HG02759 (cell line): Measurements from ENCODE around the gene MCUB.
"Not testable (repeated sequence)": the region's sequence is repeated elsewhere in the genome, so short reads cannot be mapped to it uniquely, and the experiment has no call there.

Experiments used
- ATAC-seq: cut with Tn5 transposase; IDR thresholded peaks from one replicate; pipeline ENCODE4 v1.9.1; 2021; ENCODE audit warnings: mild to moderate bottlenecking, moderate library complexity; ENCODE audit not compliant: unreplicated experiment

MCUB gene

DNA sequence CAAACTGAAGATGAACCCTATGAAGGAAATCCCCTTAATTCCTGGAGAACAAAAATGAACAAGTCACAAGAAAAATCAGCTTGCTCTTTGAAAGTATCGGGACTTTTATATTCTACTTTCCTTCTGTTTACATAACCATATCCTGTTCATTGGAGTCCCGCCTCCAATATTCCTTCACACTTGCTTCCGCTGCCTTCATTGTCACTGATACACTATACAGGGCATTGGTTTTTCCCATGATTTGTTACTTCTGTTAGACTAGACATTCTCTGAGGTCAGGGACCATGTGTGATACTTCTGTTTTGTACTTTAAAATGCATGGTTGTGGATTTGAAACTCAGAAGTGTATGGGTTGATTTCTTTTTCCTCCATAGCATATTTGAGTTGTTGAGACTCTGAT, 18.8 kb downstream of the MCUB start:
- no peak for ATAC-seq

DNA sequence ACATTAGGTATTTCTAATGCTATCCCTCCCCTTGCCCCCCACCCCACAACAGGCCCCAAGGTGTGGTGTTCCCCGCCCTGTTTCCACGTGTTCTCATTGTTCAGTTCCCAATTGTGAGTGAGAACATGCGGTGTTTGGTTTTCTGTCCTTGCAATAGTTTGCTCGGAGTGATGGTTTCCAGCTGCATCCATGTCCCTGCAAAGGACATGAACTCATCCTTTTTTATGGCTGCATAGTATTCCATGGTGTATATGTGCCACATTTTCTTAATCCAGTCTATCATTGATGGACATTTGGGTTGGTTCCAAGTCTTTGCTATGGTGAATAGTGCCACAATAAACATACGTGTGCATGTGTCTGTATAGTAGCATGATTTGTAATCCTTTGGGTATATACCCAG, 20.0 kb downstream of the MCUB start:
- ATAC-seq, result not testable (repeated sequence)

DNA sequence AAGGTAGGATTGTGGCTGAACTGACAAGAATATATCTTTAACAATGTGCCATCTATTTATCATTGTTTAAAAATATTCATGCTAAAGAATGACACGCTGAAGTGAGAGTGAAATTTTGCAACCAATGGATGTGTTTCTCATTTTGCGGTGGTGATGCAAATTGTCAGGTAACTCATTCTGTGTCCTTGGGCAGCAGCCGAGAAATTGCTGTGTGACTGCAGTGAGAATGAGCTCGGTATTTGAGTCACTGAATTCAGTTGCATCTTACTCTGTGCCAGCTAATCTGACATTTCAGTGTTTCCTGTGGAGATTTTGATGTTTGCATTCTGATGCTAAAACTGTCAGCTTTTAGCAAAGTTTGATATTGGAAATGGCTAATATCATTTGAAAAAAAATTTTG, 28.1 kb downstream of the MCUB start:
- peak; percentile 98 for ATAC-seq

DNA sequence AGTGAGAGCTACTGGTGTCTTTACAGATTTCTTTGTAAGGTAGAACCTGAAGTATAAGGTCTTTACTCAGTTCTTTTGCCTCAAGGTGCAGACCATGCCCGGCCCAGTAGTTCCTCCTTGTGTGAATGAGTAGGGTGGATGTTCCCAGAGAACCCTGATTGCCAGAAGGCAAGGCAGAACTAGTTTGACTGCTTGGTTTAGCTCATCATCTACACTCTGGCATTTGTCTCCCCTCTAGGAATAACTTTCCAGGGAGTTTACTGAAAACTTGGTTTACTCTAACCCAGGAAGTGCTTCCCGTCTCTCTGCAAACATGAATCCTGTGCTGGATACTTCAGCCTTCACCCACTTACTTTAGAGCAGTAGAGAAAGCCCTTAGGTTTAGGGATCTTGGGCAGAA, 29.1 kb downstream of the MCUB start:
- ATAC-seq, result no peak

DNA sequence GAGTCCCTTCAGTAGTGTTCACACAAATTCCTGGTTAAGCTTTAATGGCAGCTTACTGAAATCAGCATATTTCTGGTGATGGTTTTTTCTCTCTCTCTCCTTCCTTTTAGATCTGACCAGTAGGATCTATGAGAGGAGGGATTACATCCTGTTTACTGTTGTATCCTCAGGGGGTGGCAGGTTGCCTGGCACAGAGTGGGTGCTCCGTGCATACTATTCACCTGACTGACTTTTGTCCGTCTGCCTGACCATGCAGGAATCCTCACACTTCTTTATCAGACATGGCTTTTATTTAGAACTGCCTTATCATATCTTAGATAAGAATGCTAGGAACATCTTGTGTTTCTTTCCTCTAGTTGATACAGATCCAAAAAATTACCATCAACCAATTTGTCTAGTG, 29.6 kb downstream of the MCUB start:
- no peak for ATAC-seq

DNA sequence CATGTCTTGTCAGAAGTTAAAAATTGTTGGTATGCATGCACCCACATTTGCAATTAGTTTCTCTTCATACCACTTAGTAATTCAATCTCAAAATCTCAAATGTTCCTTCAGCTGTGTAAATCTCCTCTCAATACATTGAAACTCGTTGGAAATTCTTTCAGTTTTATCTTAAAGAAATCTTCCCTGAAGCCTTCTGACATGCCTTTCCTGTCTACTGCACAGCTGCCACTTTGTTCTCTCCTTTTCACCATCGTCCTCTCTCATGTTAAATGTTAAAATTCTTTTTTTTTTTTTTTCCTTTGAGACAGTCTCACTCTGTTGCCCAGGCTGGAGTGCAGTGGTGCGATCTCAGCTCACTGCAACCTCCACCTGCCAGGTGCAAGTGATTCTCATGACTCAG, 30.9 kb downstream of the MCUB start:
- no peak for ATAC-seq

DNA sequence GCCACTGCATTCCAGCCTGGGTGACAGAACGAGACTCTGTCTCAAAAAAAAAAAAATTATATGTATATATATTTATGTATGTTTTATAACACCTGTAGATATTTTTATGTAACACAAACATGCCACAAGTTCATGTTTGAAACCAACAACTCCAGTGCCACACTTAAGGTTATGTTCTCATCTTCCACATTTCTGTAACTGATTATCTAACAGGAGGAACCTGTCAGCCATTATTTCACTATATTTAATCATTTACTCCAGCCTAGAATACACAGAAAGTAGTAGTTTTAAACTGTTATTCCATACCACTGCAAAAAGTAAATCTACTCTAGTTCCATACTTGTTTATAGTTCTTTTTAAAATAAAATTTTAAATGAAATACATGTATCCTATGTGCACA, 32.3 kb downstream of the MCUB start:
- ATAC-seq, result no peak

DNA sequence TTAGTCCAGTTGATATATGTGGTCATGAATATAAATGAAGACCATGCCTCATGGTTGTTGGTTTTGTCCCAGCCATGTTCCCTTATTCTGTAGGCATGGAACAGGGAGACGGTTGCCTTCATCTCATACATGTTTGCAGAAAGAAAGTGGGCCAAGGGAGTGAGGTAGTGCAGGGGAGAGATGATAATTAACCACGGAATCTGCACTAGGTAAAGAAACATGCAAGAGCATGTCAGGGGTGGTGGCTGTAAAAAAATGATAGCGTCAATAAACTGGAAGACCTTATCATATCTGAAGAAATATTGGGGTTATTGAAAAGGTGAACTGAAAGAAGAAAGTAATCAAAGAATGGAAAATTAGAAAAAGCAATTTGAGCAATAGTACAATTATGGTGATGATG, 35.1 kb downstream of the MCUB start:
- ATAC-seq, result not testable (repeated sequence)

DNA sequence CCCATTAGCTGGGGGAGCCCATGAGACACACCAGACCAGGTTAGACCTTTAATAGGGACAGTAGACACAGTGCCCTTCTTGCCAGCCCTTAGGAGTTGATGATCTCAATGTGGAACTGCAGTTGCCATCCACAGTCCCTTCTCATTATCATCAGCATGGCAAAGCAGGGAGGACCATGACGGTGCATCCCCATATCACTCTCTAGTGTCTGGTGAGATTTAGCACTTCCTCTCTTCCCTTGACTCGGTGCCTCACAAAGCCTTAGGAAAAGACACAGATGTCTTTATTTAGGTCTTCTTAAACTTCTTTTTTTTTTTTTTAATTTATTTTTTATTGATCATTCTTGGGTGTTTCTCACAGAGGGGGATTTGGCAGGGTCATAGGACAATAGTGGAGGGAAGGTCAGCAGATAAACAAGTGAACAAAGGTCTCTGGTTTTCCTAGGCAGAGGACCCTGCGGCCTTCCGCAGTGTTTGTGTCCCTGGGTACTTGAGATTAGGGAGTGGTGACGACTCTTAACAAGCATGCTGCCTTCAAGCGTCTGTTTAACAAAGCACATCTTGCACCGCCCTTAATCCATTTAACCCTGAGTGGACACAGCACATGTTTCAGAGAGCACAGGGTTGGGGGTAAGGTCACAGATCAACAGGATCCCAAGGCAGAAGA, 36.5 kb downstream of the MCUB start:
- ATAC-seq, result not testable (repeated sequence)

DNA sequence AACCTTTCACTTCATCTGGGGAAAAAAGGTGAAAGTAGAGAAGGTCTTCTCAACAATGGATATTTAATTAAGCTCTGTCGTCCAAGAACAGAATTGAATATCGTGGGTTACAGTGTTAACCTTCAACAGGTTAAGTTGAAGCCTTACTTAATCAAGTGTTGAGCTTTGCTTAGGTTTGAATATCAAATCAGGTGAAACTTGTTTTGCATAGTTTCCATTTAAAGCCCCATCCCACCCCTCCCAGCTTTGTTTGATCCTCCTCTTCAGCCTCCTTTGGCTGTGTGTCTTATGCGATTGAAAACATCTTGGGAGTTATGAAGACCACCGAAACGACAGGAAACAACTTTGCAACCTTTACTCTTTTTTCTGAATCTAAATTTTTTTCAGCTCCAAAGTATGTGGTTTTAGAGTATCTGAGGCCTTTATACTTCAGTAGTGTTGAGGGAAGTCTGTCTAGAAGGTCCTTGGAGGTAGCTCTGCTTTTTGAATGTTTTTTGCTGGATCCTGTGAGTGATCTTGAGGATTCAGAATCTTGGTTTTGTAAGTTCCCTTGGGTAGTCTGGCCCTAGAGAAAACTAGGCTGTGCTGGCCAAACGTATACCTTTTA, 39.1 kb downstream of the MCUB start:
- ATAC-seq, result no peak

DNA sequence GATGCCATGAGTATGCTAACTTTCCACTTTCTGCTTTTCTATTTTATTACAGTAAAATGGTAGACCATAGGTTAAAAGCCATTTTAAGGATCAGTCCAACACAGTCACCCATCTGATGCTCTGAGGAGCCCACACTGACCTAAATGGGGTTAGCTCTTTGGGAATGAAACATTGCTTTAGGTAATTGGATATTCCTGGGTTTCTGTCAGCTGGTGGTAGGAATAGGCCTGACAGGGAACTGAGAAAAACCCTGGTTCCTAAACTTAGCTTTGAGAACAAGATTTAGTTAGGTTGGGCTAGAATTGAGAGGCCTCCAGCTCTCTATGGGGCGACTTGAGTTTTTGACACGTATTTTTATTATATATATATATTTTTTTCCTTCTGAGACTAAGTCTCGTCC, 40.4 kb downstream of the MCUB start:
- ATAC-seq, result no peak

DNA sequence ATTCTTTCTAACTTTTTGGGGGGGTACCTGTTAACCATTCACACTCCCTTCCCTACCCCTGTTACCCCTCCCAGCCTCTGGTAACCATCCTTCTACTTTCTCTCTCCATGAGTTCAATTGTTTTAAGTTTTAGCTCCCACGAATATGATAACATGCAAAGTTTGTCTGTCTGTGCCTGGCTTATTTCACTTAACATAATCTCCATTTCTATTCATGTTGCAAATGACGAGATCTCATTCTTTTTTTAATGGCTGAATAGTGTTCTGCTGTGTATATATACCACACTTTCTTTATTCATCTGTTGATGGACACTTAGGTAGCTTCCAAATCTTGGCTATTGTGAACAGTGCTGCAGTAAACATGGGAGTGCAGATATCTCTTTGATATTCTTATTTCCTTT, 41.3 kb downstream of the MCUB start:
- ATAC-seq, result no peak

DNA sequence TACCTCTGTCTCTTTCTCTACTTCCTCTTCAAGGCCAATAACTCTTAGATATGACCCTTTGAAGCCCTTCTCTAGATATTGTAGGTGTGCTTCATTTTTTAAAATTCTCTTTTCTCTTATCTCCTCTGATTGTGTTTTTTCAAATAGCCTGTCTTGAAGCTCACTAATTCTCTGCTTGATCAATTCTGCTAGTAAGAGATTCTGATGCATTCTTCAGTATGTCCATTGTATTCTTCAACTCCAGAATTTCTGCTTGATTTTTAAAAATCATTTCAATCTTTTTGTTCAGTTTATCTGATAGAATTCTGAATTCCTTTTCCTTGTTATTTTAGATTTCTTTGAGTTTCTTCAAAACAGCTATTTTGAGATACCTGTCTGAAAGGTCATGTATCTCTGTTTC, 47.9 kb downstream of the MCUB start:
- ATAC-seq, result no peak

DNA sequence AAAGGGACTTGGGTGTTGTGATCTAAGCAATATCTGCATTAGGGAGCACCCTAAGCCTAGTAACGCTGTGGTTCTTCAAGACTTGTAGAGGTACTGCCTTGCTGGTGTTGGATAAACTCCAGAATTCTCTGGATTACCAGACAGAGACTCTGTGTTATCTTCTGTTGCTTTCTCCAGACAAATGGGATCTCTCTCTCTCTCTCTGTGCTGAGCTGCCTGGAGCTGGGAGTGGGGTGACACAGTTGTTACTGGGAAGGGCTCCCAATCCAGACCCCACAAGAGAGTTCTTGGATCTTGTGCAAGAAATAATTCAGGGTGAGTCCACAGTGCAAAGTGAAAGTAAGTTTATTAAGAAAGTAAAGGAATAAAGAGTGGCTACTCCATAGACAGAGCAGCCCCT, 48.8 kb downstream of the MCUB start:
- no peak for ATAC-seq

DNA sequence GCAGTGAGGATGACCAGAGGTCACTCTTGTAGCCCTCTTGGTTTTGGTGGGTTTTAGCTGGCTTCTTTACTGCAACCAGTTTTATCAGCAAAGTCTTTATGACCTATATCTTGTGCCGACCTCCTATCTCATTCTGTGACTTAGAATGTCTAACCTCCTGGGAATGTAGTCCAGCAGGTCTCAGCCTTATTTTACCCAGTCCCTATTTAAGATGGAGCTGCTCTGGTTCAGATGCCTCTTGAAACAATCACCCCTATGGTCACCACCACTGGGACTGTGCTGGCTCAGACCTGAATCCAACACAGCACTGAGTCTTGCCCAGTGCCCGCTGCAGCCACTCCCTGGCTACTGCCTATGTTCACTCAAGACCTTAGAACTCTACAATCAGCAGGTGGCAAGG, 49.4 kb downstream of the MCUB start:
- no peak for ATAC-seq

DNA sequence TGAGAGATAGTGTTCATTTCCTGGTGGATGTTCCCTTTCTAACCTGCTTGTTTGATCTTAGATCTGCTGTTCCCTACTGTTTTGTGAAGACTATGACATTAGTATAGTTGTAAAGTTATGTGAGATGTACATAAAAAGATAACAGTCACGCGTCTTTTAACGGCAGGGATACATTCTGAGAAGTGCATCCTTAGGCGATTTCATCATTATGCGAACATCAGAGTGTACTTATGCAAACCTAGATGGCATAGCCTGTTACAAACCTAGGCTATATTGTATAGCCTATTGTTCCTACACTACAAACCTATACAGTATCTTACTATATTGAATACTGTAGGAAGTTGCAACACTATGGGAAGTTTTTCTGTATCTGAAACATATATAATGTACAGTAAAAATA, 50.4 kb downstream of the MCUB start:
- ATAC-seq, result no peak

DNA sequence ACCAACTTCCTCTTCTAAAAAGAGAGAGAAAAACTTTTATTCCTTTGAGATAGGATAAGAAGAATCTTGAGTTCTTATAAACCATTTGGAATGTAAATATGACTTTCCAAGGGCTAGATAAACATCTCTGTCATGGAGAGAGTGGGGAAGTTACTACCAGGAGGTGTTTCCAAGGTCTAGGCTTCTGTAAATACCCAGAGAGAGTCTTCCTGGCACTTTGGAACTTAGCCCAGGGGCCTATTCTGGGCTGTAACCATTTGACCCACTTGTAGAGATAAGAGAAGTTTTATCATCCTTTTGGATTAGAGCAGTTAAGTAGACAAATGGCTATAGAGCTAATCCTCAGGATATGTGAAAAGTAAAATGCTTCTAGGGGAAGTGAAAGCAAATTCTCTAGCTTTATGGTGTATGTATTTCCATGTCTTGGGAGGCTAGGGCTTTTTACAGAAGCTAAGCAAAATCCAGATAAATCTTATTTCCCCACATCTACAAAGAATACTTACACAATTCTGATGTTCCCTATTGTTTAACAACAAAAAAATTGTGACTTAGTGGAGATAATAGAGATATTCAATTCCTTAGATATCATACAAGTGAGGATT, 51.1 kb downstream of the MCUB start:
- no peak for ATAC-seq

DNA sequence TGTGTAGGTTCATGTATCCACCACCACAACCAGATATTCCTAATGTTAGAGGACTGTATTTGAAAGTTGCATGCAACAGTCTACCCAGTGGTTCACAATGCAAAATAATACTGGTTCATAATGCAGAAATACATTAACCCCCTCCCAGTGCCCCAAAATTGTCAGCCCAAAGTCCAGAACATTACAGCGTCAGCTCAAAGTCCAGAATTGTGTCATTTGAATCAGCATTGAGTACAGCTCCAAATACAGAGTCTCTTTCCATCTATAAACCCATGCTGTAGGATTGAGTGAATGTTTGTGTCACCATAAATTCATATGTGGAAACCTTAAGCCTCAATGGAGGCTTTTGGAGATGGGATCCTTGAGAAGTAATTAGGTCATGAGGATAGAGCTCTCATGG, 54.0 kb downstream of the MCUB start:
- no peak for ATAC-seq

DNA sequence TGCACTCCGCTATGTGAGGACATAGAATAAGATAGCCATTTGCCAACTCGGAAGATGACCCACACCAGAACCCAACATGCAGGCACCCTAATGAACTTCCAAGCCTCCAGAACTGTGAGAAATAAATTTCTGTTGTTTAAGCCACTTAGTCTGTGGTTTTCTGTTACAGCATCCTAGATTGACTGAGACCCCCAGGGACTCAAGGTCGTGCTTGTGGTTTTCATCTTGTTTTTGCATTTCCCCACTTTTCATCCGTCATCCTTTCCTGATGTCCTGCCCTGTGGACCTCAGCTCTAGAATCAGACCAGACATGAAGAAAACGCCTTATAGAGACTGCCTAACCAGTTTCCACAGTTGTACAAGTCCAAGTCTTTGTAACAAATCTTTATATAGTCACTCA, 54.4 kb downstream of the MCUB start:
- ATAC-seq, result no peak

DNA sequence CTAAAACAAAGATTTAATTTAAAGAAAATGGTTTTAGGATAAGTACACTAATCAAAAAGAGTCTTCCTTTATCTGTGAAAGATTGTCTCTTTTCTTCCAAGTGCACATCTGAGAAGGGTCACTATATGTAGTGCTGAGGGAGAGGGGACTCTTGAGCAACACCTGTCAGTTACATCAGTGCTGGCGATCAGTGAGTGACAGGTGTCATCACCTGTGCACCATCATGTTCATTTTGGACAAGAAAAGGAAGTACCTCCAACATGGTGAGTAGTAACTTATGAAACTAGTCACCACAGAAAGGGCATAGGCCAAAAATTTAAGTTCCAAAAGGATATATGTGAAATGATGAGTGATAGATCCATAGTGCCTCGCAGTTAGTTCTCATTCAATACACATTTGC, 55.7 kb downstream of the MCUB start:
- ATAC-seq, result no peak

DNA sequence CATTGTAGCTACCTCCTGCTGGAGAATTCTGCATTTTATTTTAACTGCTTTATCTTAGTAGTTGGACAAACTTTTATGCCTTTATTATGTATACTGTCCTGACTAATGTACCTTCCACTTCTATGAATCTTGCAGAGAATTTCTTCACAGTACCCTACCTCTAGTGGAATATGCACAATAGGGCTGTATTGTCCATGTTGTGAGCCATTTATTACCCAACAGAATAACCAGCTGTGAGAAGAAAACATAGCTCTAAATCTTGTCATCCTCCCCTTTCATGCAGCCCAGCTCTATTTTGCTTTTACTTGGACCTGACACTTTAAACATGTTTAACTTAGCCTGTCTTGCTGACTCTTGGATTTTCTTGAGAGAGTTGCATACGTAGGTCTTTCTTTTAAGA, 56.2 kb downstream of the MCUB start:
- ATAC-seq, result no peak

DNA sequence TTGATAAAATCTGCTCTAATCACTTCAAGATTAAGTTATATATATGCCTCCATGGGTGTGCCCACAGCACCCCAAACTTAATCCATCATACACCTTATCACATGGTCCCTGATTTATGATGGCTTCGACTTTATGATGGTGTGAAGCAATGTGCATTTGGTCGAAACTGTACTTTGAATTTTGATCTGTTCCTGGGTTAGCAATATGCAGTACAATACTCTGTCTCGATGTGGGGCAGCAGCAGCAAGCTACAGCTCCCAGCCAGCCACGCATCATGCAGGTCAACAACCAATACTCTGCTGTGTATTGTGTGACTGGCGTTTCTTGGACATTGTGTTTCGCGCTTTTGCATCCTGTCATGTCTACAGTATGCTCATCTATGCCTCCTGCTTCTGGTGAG, 62.6 kb downstream of the MCUB start:
- ATAC-seq, result no peak

DNA sequence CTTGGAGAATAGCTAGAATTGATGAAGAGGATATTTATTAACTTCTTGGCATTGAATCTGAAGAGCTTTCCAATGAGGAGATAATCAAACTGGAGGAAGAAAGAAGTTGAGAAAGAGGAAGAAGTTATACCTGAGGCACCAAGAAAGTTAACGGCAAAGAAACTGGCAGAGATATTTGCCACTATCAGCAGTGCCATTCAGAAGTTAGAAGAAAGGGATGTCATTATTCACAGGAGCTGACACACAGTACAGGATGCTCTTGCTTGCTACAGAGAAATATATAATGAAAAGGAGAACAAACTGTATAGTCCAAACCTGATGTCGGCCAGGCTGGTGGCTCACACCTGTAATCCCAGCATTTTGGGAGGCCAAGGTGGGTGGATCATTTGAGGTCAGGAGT, 64.5 kb downstream of the MCUB start:
- ATAC-seq, result no peak
